Stimulated activated CD4-positive, alpha-beta T cell treated with anti-CD3 and anti-CD28 coated beads, Interleukin-15, amount 100 ng/mL, for 24 hours (primary cell): ENCODE results near the gene UGDH.
"Not testable (repeated sequence)": the region's sequence is repeated elsewhere in the genome, so short reads cannot be mapped to it uniquely, and the experiment has no call there.

Experiments used
- DNase-seq: peaks from one replicate; pipeline ENCODE4 v3.0.0-alpha.2; 2020

The UGDH gene

GRCh38 chr4:39527296-39528060, at the start of gene UGDH:
Gene UGDH (minus strand): TSS chr4:39527439. CDS start chr4:39521512, 5,927 bp downstream.
- DNase-seq: peak; percentile 96

GRCh38 chr4:39574946-39575345, 47.7 kb upstream of the UGDH start:
- DNase-seq: no peak

GRCh38 chr4:39571504-39571903, 44.3 kb upstream of the UGDH start:
- DNase-seq: no peak

GRCh38 chr4:39571054-39571453, 43.8 kb upstream of the UGDH start:
- no peak for DNase-seq

- DNase-seq: no peak
These were observed 42.0 kb upstream of the UGDH start for GRCh38 chr4:39569209-39569608.

- DNase-seq: no peak
These were observed 41.6 kb upstream of the UGDH start for GRCh38 chr4:39568805-39569204.

- DNase-seq: no peak
These were observed 38.8 kb upstream of the UGDH start for GRCh38 chr4:39565878-39566600.

- DNase-seq: no peak
These were observed 36.2 kb upstream of the UGDH start for GRCh38 chr4:39563346-39563847.

- DNase-seq: no peak
These were observed 35.6 kb upstream of the UGDH start for GRCh38 chr4:39562792-39563191.

GRCh38 chr4:39559626-39560025, 32.4 kb upstream of the UGDH start:
- no peak for DNase-seq

- no peak for DNase-seq
These were observed 28.2 kb upstream of the UGDH start for GRCh38 chr4:39555472-39555871.

- no peak for DNase-seq
These were observed 21.3 kb upstream of the UGDH start for GRCh38 chr4:39548425-39549067.

GRCh38 chr4:39544580-39545315, 17.5 kb upstream of the UGDH start:
- DNase-seq: no peak

- DNase-seq: not testable (repeated sequence)
These were observed 16.8 kb upstream of the UGDH start for GRCh38 chr4:39544080-39544479.

- DNase-seq: no peak
These were observed 15.8 kb upstream of the UGDH start for GRCh38 chr4:39543034-39543433.

- DNase-seq: no peak
These were observed 15.4 kb upstream of the UGDH start for GRCh38 chr4:39542611-39543012.

GRCh38 chr4:39541987-39542610, 14.9 kb upstream of the UGDH start:
- DNase-seq: no peak

GRCh38 chr4:39539089-39539611, 11.9 kb upstream of the UGDH start:
- no peak for DNase-seq

- DNase-seq: no peak
These were observed 6.3 kb upstream of the UGDH start for GRCh38 chr4:39533541-39533940.

GRCh38 chr4:39532237-39532636, 5.0 kb upstream of the UGDH start:
- DNase-seq: not testable (repeated sequence)

- no peak for DNase-seq
These were observed 3.4 kb upstream of the UGDH start for GRCh38 chr4:39530682-39531081.

- no peak for DNase-seq
These were observed 2.3 kb upstream of the UGDH start for GRCh38 chr4:39529534-39529933.
